Activated CD4-positive, CD25-positive, alpha-beta regulatory T cell treated with anti-CD3 and anti-CD28 coated beads, Interleukin-2, amount 50 U/mL, for 72 hours (primary cell): ENCODE measurements around the gene CELF4.

ENCODE experiments used
- DNase-seq: peaks from one replicate; pipeline ENCODE4 v3.0.0; 2021

The CELF4 gene

DNA sequence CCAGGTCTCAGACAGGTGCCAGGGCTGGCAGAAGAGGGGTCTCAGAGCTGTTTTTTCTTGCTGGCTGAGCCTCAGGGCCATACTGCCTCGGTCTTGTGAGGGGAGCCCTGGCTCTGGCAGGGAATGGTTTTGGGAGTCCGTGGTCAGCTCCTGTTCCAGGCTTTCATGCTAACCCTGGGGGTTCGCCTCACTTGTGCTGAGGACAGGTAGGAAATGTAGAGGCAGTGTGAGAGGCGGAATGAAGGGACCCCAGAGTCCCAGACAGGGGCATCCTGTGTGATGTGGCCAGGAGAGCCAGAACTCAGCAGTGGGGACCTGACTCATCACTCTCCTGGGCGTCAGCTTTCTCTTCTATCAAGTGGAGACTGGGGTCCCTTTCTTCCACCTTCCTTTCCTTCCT lies 5.7 kb upstream of the CELF4 start:
- DNase-seq, result no peak

DNA sequence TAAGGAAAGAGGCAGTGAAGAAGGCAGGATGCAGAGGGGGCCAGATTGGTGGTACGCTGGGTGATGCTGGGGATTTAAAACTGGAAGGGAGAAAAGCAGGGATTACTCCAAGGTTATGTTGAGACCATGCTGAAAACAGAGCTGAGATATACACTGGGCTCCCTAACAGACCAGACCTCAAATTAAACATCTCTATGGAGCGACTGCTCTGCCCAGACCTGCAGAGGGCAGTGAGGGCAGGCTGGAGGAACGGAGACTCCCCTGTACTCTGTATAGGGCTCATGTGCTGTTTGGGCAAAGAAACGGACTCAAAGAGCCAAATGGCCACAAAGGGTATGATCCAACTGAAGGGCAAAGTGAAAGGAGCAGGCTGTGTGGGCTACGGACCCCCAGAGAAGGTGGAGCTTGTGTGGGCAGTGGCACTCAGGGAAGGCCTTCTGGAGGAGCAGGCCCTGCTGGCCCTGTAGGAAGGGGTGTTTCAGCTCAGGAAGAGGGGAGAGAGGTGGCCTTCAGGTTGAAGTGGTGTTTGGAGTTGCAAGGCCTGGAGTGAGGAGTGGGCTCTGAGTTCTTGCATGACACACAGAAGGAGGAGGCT lies 4.8 kb upstream of the CELF4 start:
- no peak for DNase-seq

DNA sequence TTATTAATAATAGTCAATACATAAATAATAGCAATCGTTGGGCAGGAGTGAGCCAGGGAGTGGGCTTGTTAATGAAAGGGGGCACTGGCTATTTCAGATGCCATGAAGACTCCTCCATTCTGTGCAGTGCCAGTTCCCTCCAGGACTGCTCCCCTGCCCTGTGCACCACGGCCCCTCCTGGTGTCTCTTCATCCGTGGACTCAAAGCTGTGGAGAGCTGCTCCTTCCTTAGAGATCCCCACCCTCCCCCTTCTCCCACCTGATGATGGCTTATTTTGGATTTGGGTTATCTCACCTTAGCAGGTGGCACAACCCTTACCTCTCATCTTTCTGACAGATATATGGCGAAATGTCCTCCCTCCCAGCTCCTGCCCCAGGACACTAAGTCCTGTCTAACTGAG lies 3.1 kb upstream of the CELF4 start:
- DNase-seq, result no peak

DNA sequence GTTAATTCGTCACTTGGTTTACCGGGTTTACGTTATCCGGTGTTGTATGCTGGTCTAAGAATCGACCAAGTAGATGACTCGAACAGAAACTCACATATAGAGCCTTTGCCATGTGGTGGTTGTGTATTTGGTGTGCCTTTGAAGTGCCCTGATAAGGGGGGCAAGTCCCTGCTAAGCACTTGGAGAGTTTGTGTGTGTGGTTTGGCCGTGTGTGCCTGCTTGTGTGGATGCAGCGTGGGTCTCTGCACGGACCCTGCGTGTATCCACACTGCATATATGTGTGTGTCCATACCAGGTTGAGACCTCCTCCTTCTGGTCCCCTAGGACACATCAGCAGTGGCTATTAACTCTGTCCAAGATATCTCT lies 2.4 kb upstream of the CELF4 start:
- DNase-seq, result no peak

DNA sequence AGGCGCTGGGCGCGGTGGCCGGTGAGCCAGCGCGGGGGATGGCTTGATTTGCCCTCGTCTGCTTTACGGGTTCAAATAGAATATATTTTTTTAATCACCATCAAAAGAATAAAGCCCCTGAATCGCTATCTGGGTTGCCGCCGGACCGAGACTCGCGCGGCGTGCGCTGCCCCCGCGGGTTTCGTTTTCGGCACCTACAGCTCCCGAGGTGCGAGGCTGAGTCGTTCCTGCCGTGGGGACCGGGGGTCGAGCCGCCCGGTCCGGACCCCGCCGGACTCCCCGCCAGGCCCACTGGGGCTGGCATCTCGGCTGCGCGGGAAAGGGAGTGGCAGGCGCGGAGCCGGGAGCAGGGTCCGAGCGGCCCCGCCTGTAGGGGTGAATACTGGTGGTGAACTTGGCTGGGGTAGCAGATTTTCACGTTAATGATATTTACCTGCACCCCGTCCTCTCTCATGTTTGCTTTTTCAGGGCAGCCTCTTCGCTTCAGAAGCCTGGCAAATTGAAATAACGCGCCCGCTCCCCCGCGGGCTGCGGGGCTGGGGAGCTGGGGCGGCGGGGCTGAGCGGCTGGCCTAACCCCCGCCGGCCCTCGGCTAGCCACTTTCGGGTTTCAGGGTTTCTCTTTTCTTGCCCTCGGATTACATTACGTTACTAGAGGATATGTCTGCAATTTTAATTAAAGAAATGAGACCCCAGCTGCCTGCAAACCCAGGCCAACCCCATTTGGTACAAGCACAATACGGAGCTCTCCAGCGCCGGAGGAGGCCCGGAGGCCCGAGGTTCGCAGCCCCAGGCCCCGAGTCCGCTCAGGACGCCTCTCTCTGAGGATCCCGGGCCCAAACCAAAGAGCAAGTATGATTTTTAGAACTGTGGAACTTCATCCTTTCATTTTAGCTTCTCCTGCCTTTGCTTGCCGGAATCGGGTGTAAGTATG lies 1.7 kb upstream of the CELF4 start:
- no peak for DNase-seq

DNA sequence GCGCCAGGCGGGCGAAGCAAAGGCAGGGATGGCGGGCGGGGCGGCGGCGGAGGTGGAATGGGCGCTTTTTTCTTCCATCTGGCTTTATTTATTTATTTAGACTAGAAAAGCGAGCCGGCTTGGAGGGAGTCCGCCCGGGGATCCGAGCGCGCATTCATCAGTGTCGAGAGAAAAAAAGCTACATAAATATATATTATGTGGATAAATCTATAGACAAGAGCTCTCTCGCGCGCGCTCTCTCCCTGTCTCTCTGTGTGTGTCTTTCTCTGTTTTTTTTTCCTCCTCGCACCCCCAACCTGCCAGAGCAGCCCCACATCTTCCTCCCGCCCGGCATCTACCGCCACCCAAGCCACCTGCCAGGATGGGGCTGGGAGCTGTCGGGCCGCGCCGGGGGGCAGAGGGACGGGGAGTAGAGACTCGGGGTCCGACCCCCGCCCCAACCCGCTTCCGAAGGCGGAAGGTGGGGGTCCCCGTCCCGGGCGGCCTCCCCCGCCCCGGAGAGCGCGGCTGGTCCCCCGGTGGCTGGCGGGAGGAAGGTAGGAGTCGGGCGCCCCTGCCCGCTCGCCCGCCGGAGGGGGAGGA lies 972 bp upstream of the CELF4 start:
- DNase-seq, result no peak

DNA sequence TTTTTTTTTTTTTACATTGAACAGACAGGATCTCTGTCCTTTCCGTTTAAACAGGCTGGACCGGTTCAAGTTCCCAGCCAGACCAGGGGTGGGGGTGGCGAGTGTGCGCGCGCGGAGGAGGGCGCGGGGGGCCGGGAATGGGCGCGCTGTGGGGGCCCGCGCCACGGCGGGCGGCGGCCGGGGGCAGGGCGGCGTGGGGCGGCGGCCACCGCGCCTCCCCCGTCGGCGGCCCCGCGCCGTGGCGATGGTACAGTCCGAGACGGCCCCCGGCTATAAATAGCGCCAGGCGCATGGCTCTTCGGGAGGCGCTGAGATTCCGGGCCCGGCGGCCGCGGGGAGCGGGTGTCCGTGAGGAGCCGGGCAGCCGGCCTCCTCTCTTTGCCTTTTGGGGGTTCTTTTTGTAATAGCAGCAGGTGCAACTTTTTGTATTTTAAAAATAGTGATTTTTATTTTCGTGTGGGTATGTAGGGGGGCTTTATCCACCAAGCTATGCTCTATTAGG lies 430 bp upstream of the CELF4 start:
- DNase-seq, result no peak

DNA sequence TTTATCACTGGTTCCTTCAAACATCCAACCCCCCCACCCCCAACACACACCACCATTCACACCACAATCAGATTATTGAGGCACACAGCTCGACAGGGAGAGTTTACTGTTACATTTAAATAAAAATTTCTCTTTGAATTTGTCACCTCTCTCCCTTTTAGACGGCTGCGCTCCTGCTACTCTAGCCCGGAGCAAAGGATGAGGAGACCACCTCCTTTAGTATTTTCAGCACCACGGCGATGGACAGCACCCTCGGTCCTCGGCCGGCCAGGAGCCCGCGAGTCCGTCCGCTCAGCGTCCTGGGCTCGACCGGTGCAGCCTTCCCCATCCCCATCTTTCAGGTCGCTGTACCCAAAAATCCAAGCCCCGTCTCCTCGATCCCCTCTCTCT lies 892 bp downstream of the CELF4 start:
- DNase-seq, result no peak

DNA sequence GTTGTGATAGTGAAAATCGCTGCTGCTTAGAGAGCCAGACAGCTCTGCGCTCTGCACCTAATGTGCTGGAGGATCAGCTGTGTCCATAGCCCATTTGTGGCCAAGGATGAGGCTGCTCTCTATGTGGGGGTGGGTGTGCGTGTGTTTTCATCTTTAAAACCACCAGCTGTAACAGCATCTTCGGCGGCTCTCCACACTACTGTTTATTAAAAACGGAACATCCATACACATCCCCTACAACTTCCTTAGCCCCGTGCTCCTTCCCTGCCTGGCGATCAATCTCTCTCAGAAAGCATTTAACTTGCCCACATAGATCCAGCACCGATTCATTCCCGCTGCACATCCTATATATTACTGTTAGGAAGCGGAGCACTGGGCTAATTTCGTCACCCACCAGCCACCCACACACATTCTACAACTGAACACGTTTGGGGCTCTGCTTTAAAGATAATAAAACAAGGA lies 1.6 kb downstream of the CELF4 start:
- DNase-seq, result no peak

DNA sequence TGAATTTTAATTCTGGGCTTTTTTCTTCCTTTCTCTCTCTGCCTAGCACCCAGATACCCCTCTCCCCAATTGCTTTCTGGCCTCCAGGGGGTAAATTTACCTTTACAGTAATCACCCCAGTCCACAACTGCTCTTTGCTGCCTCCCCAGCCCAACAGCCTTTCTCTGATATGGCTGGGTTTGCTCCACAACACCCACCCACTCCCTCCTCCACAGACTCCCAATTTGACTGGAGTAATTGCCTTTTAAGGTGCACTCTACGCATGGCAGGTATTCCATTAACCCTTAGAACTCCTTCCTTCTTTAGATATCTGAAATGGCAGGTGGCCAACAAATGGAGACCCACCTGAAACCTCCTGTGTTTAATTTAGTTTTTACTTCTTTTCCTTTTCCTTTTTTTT lies 3.6 kb downstream of the CELF4 start:
- no peak for DNase-seq

DNA sequence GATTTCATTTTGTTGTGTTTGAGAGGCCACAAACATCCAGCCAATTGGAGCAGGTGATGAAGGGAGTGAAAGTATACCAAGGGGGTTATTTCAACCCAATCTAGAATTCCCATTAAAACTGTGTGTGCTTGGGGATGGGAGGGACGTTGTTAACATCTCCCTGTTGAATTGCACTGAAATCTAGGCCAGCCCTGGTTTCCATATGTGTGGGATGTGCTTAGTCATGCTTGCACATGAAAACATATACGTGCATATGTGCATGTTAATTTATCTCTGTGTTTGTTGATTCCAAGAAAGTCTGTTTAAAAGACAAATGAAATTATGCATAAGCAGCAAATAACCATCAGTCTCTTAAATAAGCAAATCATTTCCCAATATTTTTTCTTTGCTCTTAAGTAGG lies 5.6 kb downstream of the CELF4 start:
- DNase-seq, result no peak

DNA sequence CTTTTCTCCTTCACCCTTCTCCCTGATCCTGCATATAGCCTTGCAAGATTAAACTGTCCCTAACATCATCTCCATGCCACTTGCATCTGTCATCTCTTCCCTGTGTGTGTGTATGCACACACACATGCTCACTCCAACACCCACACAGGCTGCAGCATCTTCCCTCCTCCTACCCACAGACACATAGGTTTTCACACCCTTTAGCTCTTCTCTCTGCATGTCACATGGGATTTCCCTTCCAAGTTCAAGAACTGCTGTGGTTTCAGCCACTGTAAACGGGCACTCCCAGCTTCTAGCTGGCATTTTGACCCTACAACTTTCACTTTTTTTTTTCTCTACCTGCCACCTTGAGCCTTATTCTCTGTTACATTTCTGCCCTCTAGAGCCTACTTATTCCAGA lies 6.4 kb downstream of the CELF4 start:
- DNase-seq, result no peak

DNA sequence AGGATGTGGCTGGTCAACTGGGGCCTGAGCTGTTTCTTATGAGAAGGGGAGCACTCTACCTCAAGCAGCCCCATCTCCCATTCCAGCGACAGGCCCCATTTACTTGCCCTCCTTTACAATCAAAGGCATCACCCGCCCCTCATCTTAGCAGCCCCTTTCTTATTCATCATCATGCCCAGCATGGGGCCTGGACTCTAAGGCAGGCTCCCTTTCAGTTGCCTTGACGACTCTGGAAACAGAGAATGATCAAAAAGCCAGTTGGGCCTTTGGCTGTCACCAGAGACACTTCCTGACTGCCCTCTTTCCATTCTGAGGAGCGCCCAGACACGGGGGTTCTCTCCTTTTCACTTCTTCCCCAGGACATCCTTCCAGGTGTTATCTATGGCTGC lies 11.2 kb downstream of the CELF4 start:
- DNase-seq, result no peak

DNA sequence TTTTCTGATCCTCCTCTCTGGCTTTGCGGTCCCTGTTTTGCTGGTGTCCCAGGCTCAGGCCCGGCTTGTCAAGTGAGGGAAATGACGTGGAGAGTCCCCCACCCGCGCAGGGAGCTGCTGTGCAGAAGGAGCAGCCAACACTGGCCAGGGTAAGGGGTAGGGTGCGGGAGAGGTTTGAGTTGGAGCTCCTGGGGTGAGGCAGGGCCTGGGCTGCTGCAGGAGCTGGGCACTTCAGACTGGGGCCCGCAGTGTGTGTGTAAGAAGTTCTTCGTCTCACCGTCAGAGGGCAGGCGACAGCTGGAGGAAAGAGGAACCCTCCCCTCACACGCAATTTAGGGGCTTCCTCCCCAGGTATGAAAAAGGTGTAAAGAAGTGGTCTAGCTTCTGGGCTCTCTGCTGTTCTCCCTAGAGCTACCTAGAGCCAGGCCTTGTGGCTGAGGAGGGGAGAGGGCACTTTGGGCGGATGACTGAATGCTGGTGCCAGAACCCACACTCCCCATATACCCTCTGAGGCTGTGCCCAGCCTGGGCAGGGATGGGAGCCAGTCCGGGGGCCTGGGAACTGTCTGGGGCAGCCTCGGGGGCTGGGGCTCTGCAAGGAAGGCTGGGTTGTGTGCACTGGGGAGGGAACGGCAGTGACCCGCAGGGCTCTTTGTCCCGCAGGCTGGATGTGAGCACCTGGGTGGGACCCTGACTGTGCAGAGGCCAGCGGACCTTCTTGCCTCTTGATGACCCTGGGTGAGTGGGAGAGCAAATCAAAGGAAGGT lies 11.8 kb downstream of the CELF4 start:
- DNase-seq, result no peak

DNA sequence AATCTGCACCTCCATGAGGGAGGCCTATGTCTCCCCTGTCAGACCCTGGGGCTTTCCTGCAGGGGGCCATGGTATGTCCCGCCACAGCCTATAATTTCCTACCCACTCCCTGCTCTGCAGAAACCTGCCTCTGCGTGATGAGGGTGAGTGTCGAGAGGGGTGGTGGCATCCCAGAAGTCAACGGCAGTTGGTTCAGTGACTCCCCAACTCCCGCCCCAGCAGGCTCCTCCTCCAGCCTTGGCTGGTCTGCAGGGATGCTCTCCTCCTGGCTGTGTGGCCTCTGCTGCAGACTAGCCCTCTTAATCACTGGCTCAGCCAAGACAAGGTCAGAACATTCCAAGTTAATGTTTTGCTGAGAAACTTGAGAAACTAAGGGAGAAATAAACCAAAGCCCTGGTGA lies 13.3 kb downstream of the CELF4 start:
- no peak for DNase-seq

DNA sequence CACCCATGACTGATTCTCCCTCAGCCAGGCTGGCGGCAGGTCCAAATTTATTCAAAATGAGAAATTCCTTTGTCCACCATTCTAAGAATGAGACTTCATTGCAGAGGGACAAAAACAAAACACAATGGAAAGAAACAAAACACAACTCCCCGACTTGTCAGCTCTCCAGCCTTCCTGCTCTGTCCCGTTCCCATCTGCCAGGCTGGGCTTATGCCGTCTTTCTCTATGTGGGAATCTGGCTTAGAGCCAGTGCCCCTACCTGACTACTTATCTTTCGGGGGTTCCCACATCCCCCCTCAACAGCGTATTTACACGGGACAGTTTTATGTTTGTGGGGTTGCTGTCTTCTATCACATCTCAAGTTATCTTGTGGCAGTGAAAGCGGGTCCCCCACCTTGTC lies 13.8 kb downstream of the CELF4 start:
- no peak for DNase-seq

DNA sequence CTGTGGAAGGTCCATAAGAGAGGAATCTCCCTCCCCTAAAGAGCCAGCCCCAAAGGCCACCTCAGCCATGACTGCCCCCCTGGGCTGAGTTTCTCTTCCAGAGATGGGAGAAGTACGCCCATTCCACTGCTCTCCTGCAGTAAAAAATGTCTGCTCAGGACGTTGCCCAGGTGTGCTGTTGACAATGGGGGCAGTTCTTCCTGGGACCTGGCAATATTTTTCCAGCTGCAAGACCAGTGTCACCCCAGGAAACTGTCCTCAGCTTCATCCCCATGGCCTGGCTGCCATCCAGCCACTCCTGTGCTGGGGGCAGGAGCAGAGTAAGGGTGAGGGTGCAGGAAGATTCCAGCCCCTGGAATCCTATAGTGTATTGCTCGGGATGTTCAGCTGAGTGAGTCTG lies 14.3 kb downstream of the CELF4 start:
- DNase-seq, result no peak

DNA sequence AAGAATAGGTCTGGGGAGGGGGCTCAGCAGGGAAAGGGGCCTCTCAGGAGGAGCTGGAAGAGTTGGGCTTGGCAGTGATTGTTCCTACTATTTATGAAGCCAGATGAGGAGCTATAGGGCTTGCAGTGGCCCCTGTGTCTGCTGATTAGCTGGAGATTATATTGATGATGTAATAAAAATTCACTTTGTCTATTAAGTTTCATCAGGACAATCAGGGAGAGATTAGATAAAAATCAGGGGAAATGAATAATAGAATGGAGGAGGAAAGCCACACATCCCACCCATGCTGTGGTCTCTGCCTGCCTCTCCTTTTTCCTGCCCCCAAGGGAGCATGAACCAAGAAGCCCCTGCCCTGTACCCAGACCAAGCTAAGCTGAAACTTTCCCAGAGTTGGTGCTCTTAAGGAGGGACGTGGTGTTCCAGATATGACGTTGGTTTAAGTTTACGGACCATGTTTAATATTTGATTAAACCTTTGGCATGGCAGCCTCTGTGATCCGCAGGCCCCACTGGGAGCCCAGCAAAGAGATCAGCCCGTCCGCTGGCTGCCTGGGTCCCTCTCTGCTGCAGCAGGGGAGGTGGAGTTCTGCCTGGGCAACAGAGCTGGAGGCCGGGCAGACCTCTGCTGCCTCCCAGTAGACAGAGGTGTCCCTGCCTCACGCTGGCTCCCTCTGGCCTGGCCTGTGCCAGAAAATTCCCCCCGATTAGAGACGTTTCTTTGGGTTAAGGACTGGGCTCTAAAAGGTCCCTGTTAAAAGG lies 15.3 kb downstream of the CELF4 start:
- DNase-seq, result no peak

DNA sequence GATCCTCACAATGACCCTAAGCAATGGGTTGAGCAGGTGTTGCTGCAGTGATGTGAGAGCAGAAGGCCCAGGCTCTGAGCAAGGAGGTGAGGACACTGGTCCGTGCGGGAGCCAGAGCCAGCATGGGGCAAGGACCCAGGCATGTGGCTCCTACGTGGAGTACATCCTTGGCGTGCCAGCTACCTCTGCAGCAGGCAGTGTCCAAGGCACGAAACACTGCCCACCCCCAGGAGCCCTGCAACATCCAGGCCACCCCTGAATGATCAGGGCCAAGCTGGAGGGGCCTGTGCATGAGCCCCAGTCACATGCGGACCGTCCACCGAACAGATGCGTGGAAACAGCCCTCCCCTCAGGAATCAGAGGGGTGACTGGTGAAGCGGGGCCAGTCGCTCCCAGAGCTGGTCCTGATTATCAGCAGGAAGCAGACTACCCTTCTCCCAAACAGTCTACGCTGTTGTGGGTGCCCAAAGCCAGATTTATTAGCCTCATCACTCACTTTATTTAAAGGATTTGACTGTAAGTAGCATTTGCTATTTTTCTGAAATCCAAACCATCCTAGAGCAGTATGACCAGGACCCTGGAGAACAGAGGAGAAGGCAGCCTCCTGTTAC lies 16.8 kb downstream of the CELF4 start:
- no peak for DNase-seq

DNA sequence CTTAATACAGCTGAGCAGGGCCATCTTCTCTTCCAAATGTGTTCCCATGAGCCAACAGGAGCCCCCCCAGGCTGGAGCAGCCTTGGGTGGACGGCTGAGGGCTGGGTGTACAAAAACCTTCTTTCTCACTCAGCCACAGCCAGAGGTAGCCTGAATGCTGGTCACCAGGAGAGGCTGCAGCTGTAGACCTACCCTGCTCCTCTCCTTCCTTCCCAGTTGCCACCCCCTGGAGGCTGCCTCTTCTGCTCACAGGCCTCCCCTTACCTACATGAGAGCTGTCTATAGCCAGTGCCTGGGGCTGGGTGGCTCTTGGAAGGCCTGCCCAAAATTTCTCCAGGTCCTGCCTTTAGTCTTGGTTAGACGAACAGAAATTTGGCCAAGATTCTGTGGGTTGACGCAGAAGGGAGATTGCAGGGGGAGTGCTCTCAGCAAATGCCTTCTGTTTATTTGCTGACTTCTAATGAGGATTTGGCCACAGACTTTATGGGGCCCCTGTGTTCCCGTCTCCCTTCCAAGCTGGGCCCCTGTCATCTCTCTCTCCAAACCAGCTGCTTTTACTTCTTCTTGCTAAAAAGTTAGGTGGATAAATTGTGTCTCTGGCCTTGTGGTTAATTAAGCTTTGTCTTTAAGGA lies 18.3 kb downstream of the CELF4 start:
- DNase-seq, result no peak

DNA sequence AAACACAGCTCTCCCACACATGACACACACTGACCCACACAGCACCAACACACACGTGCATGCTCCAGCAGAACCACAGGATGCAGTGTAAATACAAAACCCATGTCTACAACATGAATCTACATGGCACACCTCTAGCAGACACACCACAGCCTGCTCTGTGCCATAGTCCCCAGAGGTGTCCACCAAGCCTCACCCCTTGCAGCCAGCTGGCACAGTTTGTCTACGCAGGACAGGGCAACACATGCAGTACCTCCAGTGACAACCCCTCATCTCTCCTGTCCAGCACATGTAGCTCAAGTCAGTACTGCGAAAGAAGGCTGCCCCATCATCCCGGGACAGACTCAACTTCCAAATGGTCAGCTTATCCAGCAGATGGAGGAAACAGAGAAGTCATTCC lies 18.9 kb downstream of the CELF4 start:
- DNase-seq, result no peak

DNA sequence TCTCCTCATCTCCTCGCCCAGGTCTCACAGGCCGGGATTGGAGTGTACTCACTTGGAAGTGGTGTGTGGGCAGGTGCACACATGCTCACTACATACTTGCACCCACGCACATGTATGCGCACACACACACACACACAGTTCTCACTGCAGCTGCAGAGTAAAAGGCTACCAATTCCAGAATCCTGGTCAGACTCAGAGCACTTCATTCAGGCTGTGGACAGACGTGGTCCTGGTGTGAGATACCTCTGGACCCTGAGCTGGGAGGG lies 19.4 kb downstream of the CELF4 start:
- no peak for DNase-seq
